WERI-Rb-1 (cell line): ENCODE data around the gene EHD2.

ENCODE experiments used
- DNase-seq: peaks from one replicate; pipeline ENCODE4 v3.0.0-alpha.2; 2020
- H3K27ac ChIP-seq: fragments of 250-450 bp; sonication (Bioruptor Pico); 2 replicates; pipeline ENCODE4 v1.5.1; 2020; ENCODE audit warnings: mild to moderate bottlenecking, moderate library complexity
- H3K27me3 ChIP-seq: fragments of 250-450 bp; sonication (Bioruptor Pico); 2 replicates; pipeline ENCODE4 v1.5.1; 2021; ENCODE audit warnings: mild to moderate bottlenecking, low read depth, moderate library complexity; ENCODE audit not compliant: insufficient read depth, severe bottlenecking
- H3K36me3 ChIP-seq: fragments of 250-450 bp; sonication (Bioruptor Pico); 2 replicates; pipeline ENCODE4 v1.5.1; 2020; ENCODE audit warnings: mild to moderate bottlenecking, moderate library complexity
- H3K4me3 ChIP-seq: 2 replicates; pipeline ENCODE4 v1.5.1; 2011; ENCODE audit warnings: low read depth, mild to moderate bottlenecking, control low read depth, low read length
- H3K9me3 ChIP-seq: fragments of 250-450 bp; sonication (Bioruptor Pico); 2 replicates; pipeline ENCODE4 v1.5.1; 2021; ENCODE audit warnings: mild to moderate bottlenecking, moderate library complexity; ENCODE audit not compliant: severe bottlenecking
- CTCF ChIP-seq: IDR thresholded peaks from 2 replicates; pipeline ENCODE4 v1.5.1; 2011; ENCODE audit warnings: low read depth, mild to moderate bottlenecking, control low read depth, inconsistent platforms, low read length

The EHD2 gene

GRCh38 chr19:47676811-47677210 lies 36.4 kb upstream of the EHD2 start:
- TF ChIP-seq CTCF: no peak
- Histone ChIP-seq H3K36me3 (peaks cover 26% of the 10 kb centered on the region), H3K27ac (no peak overlapping the region), H3K27me3 (no peaks in the 10 kb centered on the region), H3K4me3 (no peak overlapping the region), H3K9me3 (no peaks in the 10 kb centered on the region)
- peak; percentile 28 for DNase-seq

GRCh38 chr19:47679251-47679900 lies 33.8 kb upstream of the EHD2 start:
- H3K27ac ChIP-seq: no peak overlapping the region
- H3K27me3 ChIP-seq: no peaks in the 10 kb centered on the region
- peaks cover 24% of the 10 kb centered on the region for H3K36me3 ChIP-seq
- no peak for TF ChIP-seq CTCF
- no peak for DNase-seq
- H3K4me3 ChIP-seq: no peak overlapping the region
- no peaks in the 10 kb centered on the region for H3K9me3 ChIP-seq

GRCh38 chr19:47679922-47680857 lies 33.0 kb upstream of the EHD2 start:
- Histone ChIP-seq H3K36me3 (peaks cover 25% of the 10 kb centered on the region), H3K27me3 (no peaks in the 10 kb centered on the region), H3K27ac (no peak overlapping the region), H3K4me3 (no peak overlapping the region), H3K9me3 (no peaks in the 10 kb centered on the region)
- DNase-seq: no peak
- no peak for TF ChIP-seq CTCF

- Histone ChIP-seq H3K9me3 (no peaks in the 10 kb centered on the region), H3K27me3 (no peaks in the 10 kb centered on the region), H3K36me3 (peaks cover 21% of the 10 kb centered on the region), H3K4me3 (no peak overlapping the region), H3K27ac (no peak overlapping the region)
- no peak for TF ChIP-seq CTCF
- DNase-seq: no peak
Measured at GRCh38 chr19:47680858-47681332, 32.3 kb upstream of the EHD2 start.

- peaks cover 21% of the 10 kb centered on the region for H3K36me3 ChIP-seq
Measured at GRCh38 chr19:47681388-47681787, 31.8 kb upstream of the EHD2 start.

More at GRCh38 chr19:47681388-47681787, 31.8 kb upstream of the EHD2 start:
- Histone ChIP-seq H3K4me3 (no peak overlapping the region), H3K27me3 (no peaks in the 10 kb centered on the region), H3K9me3 (no peaks in the 10 kb centered on the region), H3K27ac (no peak overlapping the region)
- TF ChIP-seq CTCF: no peak
- DNase-seq: no peak
